SK-N-MC (cell line): Measurements from ENCODE around the gene PHC2.

Experiments used
- EZH2 ChIP-seq: fragments of 200-600 bp; sonication (generic); IDR thresholded peaks from one replicate; pipeline ENCODE4 v1.6.1; 2017; ENCODE audit warnings: antibody characterized with exemption
- POLR2AphosphoS5 ChIP-seq: IDR thresholded peaks from 2 replicates; pipeline ENCODE4 v1.6.1; 2012; ENCODE audit warnings: mild to moderate bottlenecking, low read depth, low read length, borderline replicate concordance

DNA sequence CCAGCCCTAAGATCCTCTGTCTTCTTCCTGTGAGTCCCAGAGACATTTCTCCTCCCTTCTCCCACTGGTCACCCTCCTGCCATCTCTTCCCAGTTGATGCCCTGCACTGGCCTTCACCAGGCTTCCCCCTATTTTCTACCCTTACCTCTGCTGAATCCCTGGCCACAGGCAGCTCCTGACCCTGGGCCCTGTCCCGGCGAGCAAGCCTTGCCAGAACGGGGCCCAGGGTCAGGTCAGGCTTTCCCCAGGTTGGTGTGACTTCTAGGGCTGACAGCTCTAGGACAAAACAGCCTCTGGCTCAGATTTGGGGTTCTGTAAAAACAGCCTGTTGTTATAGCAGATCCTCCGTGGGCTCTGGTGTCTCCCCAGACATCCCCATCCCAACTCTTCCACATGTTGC is 57.3 kb downstream of the PHC2 start:
- no peak for TF ChIP-seq EZH2
- no peak for TF ChIP-seq POLR2AphosphoS5
